ENCODE data around the gene UPK1B.
"Not testable (repeated sequence)": the region's sequence is repeated elsewhere in the genome, so short reads cannot be mapped to it uniquely, and the experiment has no call there.

DNA sequence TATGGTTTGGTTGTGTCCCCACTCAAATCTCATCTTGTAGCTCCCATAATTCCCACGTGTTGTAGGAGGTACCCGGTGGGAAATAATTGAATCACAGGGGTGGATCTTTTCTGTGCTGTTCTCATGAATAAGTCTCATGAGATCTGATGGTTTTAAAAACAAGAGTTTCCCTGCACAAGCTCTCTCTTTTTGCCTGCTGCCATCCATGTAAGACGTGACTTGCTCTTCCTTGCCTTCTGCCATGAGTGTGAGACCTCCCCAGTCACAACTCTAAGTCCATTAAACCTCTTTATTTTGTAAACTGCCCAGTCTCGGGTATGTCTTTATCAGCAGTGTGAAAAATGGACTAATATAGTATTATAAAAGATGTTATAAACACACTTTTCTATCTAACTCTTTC is 34.0 kb upstream of the UPK1B start:
- TF ChIP-seq, protein P1, sequence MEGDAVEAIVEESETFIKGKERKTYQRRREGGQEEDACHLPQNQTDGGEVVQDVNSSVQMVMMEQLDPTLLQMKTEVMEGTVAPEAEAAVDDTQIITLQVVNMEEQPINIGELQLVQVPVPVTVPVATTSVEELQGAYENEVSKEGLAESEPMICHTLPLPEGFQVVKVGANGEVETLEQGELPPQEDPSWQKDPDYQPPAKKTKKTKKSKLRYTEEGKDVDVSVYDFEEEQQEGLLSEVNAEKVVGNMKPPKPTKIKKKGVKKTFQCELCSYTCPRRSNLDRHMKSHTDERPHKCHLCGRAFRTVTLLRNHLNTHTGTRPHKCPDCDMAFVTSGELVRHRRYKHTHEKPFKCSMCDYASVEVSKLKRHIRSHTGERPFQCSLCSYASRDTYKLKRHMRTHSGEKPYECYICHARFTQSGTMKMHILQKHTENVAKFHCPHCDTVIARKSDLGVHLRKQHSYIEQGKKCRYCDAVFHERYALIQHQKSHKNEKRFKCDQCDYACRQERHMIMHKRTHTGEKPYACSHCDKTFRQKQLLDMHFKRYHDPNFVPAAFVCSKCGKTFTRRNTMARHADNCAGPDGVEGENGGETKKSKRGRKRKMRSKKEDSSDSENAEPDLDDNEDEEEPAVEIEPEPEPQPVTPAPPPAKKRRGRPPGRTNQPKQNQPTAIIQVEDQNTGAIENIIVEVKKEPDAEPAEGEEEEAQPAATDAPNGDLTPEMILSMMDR (tag by site-specific recombination; IDR thresholded peaks at IDR 0.05) = not testable (repeated sequence)
- not testable (repeated sequence) for TF ChIP-seq REPIN1 (tag by site-specific recombination; IDR thresholded peaks at IDR 0.05; ENCODE audit: low read depth); ZNF239 (tag by site-specific recombination; IDR thresholded peaks at IDR 0.05); ATF2 (tag by site-specific recombination; IDR thresholded peaks at IDR 0.05; ENCODE audit: low read depth); ZNF791 (tag by site-specific recombination; IDR thresholded peaks at IDR 0.05); ZNF292 (tag by site-specific recombination; IDR thresholded peaks at IDR 0.05; ENCODE audit: borderline replicate concordance, low read depth); ZNF580 (tag by site-specific recombination; IDR thresholded peaks at IDR 0.05); ZNF223 (tag by site-specific recombination; IDR thresholded peaks at IDR 0.05); ZNF423 (tag by site-specific recombination; IDR thresholded peaks at IDR 0.05); ZNF660 (tag by site-specific recombination; IDR thresholded peaks at IDR 0.05)
